Measurements from ENCODE around the gene NUDT22.
A peak's percentile ranks its signal among the peaks of the same experiment; 100 is the strongest.

The NUDT22 gene, protein sequence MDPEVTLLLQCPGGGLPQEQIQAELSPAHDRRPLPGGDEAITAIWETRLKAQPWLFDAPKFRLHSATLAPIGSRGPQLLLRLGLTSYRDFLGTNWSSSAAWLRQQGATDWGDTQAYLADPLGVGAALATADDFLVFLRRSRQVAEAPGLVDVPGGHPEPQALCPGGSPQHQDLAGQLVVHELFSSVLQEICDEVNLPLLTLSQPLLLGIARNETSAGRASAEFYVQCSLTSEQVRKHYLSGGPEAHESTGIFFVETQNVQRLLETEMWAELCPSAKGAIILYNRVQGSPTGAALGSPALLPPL

DNA sequence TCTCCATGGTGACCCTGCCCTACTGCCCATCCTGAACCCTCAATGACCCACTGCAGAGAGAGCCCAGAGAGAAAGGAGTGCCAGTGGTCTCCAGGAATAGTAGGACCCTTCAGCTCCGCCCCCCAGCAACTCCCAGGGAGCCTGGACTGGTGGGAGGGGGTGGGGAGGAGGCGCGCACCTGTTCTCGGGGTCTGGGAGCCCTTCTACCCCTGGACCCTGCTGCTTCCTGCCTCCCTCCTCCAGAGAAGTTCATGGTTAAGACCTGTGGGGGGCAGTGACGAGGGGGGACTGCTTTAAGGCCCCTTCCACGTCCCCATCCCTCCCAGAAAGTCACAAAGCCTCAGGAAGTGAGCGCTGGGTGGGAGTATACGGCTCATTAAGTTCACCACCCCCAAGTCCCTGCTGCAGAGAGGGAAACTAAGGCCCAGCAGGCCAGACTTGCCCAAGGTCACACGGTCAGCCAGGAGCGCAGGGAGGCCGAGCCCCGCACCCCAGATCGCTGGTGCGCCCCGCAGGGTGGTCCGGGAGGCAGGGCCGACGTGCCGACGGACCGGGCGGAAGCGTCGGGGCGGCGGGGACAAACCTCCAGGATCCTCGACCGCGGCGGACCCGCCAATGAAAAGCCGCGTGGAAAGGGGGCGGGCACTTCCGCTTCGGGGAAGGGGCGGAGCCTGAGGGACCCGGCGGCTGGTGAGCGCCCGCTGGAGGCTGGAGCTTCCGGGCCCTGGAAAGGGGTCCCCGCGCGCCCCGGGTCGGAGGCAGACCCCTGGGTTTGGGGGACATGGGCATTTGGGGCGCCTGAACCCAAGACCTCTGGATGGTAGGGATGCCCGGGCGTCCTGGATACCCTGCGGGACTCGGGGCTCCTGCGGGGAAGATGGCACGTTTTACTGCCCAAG lies at the start of gene NUDT22, which contains the start of gene TRPT1:
Gene NUDT22 (plus strand): TSS at position 667 of the 899 bp plus-strand sequence. CDS start 379 bp downstream, outside the sequence.
Gene TRPT1 (minus strand): TSS at position 579 of the 899 bp plus-strand sequence. CDS start 326 bp downstream, at position 253.
- peak; percentile 86 for DNase-seq (ENCODE audit: low read depth, low spot score)

DNA sequence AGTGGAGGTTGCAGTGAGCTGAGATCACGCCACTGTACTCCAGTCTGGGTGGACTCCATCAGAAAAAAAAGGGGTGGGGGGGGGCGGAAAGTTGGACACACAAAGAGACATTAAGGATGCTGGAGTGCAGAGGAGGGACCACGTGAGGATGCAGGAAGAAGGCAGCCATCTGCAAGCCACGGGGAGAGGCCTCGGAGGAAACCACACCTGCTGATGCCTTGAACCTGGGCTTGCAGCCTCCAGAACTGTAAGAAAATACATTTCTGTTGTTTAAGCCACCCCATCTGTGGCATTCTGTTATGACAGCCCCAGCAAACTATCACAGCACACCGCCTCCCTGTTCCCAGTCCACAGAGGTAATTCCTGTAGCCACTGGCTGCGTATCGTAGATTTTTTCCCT lies 49.3 kb upstream of the NUDT22 start:
- no peak for DNase-seq (ENCODE audit: low read depth, low spot score)

DNA sequence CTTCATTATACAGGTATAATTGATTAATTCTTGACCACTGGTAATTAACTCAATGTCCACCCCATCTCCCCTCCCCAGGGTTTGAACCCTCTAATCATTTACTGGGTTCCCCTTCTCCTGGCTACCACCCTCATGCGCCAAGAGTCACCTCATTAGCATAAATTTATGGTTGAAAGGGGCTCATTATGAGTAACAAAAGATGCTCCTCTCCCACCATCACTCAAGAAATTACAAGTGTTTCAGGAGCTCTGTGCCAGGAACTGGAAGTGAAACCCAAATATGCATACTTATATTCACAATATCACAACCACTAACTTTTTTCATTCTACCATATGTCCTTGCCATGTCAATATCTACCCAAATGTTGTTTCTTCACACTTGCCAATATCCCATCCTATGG lies 47.9 kb upstream of the NUDT22 start:
- DNase-seq (ENCODE audit: low read depth, low spot score), result no peak

DNA sequence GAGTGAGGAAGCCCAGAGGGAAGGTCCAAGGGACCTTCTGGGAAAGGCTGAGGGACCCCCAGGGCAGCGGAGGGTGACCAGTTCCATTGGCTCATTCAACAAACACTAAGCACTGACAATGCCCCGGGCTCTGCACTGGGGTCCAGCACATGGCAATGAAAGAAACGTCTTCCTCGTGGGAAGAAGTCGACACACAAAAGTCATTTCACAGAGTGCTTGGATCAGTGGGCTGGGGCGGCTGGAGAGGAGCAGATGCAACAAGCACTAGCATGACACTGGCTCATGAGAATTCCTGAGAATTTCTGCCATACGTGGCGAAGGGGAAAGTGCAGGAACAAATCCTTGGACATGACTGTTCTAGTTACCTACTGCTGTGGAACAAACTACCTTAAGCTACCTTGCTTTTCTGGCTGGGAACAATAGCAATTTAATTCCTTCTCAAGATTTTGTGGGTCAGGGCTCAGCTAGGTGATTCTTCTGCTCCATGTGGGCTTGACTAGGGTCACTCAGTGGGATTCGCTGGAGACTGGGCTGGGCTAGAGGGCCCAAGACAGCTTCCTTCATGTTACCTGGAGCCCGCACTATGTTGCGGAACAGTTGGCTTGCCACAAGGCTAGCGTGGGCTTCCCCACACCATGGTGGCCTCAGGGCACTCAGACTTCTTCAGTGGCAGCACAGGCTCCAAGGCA lies 47.0 kb upstream of the NUDT22 start:
- no peak for DNase-seq (ENCODE audit: low read depth, low spot score)

DNA sequence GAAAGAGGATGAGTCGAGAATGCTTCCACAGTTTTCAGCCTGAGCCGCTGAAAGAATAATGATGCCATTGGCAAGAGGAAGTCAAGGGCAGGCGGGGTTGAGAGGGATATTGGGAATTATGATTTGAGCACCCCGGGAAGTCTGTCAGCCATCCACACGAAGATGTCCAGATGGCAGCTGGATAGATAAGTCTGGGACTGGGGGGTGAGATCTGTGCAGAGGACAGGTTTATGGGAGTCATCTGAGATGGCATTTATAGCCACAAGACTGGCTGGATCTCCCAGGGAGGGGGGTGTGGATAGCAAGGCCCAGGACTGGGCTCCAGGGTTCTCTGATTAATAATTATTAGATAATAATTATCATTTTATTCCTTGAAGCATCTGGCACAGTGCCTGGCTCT lies 45.2 kb upstream of the NUDT22 start:
- no peak for DNase-seq (ENCODE audit: low read depth, low spot score)

DNA sequence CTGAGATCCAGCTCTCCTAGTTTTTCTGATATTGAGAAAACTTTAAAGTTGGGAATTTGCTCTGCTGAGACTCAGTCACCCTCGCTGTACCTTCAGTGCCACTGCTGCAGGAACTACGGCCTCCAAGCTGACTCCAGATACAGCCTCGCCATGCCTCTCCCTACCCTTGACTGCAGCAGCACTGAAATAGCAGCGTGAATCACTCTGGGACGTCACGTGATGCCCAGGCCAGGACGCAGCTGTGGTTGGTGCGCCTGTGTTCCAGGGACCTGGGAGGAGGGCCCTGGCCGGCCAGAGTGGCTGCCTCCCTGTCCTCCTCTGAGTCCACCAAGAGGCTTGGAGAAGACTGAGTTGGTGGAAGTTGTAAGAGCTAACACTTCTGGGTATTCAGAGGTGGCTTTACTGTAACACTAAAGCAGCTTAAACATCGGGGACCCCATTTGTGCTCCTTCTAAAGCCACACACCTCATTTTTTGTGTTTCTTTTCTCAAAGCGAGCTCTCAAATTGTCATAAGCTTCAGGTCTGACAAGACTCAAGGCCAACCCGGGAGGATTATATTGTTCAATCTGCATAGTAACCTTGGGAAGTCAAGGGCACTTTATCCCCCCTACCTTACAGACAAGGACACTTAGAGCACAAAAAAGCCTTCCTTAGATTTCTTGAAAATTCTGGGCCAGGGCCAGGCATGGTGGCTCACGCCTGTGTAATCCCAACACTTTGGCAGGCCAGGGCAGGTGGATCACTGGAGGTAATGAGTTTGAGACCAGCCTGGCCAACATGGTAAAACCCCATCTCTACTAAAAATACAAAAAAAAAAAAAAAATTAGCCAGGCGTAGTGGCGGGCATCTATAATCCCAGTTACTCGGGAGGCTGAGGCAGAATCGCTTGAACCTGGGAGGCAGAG lies 44.3 kb upstream of the NUDT22 start:
- DNase-seq (ENCODE audit: low read depth, low spot score), result no peak

DNA sequence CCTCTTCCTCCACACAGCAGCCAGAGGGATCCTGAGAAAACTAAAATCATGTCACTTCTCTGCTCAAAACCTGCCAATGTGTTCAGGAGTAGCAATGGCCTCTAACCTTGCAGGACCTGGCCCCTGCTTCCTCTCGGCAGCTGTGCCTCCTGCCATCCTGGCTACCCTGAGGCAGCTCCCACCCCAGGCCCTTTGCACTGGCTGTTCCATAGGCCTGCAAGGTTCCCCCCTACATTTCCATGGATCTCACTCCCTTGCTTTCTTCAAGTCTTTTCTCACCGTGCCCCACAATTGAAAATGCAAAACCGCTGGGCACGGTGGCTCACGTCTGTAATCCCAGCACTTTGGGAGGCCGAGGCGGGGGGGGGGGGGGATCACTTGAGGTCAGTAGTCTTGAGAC lies 42.2 kb upstream of the NUDT22 start:
- no peak for DNase-seq (ENCODE audit: low read depth, low spot score)

DNA sequence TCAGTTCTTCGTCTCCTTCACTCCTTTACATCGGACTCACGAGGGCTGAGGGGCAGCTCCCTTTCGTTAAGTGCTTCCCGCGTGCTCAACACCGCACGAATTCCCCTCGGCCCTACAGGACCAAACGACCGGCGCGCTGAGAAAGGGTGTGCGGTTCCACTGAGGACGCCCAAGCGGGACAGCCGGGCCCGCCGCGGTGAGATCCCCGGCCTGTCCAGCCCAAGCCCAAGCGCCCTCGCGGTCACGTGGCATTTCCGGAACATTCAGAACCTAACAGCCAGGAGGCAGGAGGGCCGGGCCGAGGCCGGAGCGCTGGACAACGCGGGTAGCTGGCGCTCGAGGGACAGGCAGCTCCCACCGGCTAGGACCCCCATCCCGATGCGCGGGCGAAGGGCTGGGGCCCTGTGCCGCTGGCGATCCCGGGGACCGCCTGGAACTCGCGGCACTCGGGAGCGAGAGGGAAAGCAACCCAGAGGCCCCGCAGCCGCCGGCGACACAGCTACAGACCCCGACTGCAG lies 40.8 kb upstream of the NUDT22 start:
- no peak for DNase-seq (ENCODE audit: low read depth, low spot score)

DNA sequence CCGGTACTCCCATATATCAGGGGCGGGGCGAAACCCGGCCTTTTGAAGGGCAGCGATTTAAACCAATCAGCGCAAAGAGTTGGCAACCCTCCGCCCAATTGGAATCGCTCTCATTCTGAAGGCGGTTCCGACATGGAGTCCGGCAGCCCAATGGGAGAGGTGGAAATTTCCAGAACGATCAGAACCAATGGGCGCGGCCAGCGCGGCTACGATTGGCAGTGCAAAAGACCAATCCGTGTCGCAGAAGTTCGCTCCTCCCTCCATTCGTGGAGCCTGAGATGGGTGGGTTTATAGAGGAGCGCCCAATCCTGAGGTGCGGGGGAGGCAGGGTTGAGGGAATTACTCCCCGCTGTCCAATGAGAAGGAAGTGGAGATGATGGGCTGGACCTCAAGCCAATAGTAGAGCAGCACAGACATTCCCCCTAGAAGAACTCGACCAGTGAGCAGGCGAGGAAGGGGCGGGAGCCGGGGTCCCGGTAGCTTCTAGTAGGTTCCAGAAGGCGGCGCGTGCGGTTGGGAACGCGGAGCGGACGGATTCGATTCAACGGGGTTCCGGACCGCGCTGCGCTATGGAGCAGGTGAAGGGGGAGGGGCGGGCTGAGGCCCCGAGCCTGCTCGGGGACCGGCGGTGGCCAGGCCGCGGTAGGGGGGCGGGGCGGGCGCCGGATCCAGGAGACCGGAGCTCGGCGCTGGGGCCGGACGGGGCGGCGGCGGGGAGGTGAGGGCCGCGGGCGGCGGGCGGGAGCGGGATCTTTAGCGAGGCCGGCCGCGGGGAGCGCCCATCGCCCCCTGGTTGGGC lies 40.2 kb upstream of the NUDT22 start, which contains the start of gene STIP1:
Gene STIP1 (plus strand): TSS at position 479 of the 799 bp plus-strand sequence. CDS start 91 bp downstream, at position 570.
- DNase-seq (ENCODE audit: low read depth, low spot score), result peak; percentile 98

DNA sequence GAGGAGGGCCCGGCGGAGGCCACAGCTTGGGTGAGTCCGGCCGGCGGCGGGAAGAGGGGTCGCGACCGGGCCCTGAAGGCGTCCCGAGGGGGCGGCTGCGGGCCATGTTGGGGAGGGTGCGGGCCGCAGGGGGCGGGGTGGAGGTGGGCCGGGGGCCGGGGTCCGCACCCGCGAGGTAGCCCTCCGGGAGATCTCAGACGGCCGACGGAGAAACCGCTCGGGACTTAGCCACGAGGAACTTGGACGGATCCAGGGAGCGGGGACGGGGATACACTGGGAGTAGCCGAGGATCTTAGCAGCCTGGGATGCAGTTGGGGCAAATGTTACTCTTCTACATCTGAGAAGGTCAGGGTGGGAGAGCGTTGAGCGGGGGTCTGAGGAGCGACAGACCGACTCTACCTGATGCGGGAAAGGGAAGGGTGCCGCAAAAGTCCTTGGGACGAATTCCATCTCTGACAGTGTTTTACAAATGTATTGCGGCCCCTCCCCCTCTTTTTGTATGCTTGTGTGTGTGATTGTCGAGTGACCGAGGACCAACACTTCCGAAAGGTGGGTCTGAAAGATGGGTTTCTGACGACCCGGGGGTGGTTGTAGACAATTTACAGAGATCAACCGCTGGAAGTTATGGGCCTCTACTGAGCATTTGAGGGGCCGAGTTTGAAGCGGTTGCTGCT lies 39.4 kb upstream of the NUDT22 start:
- no peak for DNase-seq (ENCODE audit: low read depth, low spot score)

DNA sequence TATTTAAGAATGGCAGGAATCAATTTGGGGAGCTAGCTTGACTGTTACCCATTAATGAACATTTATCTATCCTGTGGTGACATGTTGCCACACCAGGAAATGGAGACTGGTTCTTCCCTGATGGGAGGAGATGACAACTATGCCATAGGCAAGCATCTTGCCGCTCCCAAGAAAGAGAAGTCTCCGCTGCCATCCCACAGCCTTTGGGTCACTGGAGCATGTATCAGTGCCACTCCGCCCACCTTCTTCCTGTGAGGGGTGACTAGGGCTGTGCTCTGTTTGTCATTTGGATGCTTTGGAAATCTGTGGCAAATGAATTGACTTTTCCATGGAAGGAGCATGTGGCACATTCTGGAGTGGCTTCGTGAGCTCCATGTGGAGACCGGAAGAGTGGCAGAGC lies 33.6 kb upstream of the NUDT22 start:
- DNase-seq (ENCODE audit: low read depth, low spot score), result no peak

DNA sequence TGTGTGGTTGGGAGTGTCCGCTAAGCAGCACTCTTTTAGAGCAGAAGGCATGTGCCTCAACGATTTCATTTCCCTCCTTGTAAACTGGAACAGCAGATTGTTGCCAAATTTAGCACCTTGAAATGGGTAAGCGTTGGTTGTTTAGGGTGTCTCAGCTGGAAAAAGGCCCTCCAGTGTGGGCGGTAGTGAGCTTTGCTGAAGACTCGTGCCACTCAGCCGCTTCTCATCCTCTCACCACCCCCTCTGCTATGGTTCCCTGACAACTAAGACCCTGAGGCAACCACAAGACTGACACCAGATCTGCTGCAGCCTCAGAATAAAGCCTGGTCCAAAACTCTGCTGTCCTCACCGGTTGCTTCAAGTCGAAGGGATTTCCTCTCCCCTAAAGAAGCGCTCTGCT lies 29.4 kb upstream of the NUDT22 start:
- DNase-seq (ENCODE audit: low read depth, low spot score), result no peak

DNA sequence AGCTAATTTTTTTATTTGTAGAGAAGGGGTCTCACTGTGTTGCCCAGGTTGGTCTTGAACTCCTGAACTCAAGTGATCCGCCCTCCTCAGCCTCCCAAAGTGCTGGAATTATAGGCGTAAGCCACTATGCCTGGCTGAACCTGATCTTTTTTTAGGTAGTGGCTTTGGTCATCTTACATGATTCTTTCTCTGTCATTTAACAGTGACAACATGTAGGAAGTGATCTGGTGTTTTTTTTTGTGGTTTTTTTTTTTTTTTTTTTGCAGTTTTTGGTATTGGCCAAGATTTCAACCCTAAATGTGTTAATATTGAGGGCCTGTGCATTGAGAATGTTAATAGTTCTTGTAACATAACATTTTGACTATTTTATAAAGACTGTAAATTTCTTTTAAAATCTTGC lies 27.6 kb upstream of the NUDT22 start:
- no peak for DNase-seq (ENCODE audit: low read depth, low spot score)

DNA sequence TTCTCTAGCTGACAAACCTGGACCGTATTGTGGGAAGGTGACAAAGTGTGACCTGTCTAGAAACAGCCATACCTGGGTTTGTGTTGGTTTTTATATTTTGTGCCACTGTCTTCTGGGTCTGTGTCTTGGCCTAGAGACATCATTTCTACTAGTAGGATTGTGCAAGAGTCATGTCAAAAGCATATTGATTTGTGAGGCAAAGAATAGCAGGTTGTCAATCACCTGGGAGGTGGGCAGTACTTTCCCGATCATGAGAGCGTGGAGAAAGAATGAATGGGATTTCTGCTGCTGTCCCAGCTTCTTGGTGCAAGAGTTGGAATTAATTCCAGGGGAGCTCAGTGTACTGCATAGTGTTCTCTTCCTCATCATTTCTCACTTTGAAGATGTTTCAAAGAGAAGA lies 24.5 kb upstream of the NUDT22 start:
- no peak for DNase-seq (ENCODE audit: low read depth, low spot score)

DNA sequence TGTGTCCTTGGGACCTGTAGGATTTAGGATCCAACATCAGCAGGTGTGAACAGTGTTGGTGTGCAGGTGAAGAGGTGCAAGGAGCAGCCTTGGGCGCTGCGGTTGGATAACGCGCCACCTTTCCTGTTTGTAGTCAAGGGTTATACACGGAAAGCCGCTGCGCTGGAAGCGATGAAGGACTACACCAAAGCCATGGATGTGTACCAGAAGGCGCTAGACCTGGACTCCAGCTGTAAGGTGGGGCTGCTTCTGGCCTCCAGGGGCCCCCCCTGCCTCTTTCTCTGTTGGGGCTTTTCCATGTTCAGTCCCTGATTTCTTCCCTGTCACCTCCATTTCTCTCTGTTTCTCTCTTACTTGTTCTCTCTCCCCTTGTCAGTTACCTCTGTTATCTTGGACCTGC lies 23.1 kb upstream of the NUDT22 start:
- no peak for DNase-seq (ENCODE audit: low read depth, low spot score)

DNA sequence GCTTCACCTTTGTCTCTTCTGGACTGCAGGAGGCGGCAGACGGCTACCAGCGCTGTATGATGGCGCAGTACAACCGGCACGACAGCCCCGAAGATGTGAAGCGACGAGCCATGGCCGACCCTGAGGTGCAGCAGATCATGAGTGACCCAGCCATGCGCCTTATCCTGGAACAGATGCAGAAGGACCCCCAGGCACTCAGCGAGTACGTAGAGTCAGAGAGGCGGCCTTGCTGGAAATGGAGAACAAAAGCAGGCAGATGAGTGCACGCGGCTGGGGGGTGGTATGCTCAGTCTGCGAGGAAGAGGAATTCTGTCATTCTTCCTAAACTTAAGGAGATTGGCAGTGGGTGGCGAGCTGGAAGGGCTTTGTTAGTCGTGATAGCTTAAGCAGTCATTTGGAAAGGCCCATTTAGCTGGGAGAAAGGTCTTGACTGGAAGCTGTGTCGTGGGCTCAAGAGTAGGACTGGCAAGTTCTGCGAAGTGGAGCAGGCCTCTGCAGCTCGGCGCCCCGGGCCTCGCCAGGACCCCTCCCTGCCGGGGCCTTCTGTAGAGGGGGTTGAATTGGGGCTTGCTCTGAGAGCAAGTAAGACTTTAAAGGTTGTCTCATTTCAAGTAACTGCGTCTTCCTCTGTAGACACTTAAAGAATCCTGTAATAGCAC lies 22.5 kb upstream of the NUDT22 start:
- no peak for DNase-seq (ENCODE audit: low read depth, low spot score)

DNA sequence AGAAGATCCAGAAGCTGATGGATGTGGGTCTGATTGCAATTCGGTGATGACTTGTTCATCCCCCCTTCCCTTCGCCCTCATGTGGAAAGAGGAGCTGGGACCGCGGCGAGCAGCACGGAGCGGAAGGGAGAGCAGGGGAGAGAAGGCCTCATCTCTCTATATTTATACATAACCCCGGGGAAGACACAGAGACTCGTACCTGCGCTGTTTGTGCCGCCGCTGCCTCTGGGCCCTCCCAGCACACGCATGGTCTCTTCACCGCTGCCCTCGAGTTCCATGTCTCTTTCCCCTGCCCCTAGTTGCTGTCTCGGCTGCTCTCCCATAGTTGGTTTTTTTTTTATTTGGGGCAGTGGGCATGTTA lies 22.0 kb upstream of the NUDT22 start:
- no peak for DNase-seq (ENCODE audit: low read depth, low spot score)

DNA sequence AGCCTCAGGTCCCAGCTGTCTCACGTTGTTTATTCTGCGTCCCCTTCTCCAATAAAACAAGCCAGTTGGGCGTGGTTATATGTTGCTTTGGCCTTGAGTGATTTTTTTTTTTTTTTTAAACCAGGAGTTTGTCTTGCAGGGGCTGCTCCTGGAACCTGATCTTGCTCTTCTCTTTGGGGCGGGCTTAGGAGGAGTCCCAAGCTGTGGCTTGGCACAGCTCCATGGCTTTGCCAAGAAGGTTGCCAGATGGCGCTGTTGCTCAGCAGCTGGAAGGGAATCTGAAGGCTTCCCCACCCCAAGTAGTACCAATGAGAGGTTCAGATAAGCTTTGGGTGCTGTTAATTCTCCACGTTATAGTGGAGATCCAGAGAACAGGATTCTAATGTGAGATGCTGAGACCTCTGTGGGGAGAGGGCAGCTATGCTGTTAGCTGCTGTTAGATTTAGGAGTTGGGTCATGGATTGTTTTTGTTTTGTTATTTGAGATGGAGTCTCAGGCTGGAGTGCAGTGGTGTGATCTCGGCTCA lies 21.5 kb upstream of the NUDT22 start:
- peak; percentile 61 for DNase-seq (ENCODE audit: low read depth, low spot score)
